Retinal pigment epithelial cell (primary cell): ENCODE measurements around the gene MPI.
A peak's percentile ranks its signal among the peaks of the same experiment; 100 is the strongest.

Experiments used
- DNase-seq: peaks from one replicate; pipeline ENCODE4 v3.0.0-alpha.2; 2010; ENCODE audit warnings: low read depth
- H3K4me3 ChIP-seq: 2 replicates; pipeline ENCODE4 v1.5.1; 2011; ENCODE audit warnings: mild to moderate bottlenecking, low read length, control low read depth, moderate library complexity
- TF ChIP-seq, protein P1 (sequence below): conservative IDR thresholded peaks from 2 replicates; pipeline ENCODE4 v1.5.1; 2011; ENCODE audit warnings: low read depth, low read length, control low read depth, inconsistent platforms

Gene MPI

GRCh38 chr15:74901612-74902063 lies 11.8 kb downstream of the MPI start:
- TF ChIP-seq, protein P1, sequence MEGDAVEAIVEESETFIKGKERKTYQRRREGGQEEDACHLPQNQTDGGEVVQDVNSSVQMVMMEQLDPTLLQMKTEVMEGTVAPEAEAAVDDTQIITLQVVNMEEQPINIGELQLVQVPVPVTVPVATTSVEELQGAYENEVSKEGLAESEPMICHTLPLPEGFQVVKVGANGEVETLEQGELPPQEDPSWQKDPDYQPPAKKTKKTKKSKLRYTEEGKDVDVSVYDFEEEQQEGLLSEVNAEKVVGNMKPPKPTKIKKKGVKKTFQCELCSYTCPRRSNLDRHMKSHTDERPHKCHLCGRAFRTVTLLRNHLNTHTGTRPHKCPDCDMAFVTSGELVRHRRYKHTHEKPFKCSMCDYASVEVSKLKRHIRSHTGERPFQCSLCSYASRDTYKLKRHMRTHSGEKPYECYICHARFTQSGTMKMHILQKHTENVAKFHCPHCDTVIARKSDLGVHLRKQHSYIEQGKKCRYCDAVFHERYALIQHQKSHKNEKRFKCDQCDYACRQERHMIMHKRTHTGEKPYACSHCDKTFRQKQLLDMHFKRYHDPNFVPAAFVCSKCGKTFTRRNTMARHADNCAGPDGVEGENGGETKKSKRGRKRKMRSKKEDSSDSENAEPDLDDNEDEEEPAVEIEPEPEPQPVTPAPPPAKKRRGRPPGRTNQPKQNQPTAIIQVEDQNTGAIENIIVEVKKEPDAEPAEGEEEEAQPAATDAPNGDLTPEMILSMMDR: peak; percentile 86
- no peak overlapping the region for H3K4me3 ChIP-seq
- no peak for DNase-seq

- no peak for DNase-seq
- no peak overlapping the region for H3K4me3 ChIP-seq
Measured at GRCh38 chr15:74902295-74903075, 12.6 kb downstream of the MPI start.

GRCh38 chr15:74903676-74904075 lies 13.8 kb downstream of the MPI start:
- no peak overlapping the region for H3K4me3 ChIP-seq
- DNase-seq: no peak
- TF ChIP-seq, protein P1: no peak

More at GRCh38 chr15:74902295-74903075, 12.6 kb downstream of the MPI start:
- TF ChIP-seq, protein P1: no peak

GRCh38 chr15:74904190-74904805 lies 14.5 kb downstream of the MPI start:
- TF ChIP-seq, protein P1: no peak
- no peak for DNase-seq
- no peak overlapping the region for H3K4me3 ChIP-seq

DNA sequence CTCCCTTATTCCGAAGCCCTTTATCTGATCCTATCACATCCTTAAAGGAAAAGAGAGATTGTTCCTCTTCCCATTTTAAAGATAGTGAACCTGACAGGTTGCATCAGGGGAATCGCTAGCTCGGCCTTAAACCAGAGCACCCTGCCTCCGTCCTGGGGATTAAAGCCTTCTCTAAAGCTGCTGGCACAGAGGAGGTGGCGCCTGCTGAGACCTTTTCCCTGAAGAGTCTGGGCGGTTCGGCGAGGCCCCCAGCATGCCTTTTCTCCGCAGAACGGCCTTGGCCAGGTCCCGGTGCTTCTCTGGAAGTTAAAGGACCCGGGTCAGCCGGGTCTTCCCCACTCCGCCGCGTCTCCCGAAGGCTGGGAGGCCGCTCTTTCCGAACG lies 16.2 kb downstream of the MPI start:
- no peak for DNase-seq
- TF ChIP-seq, protein P1: no peak
- peak overlapping the region; percentile 80 for H3K4me3 ChIP-seq

GRCh38 chr15:74906450-74907162 lies 16.8 kb downstream of the MPI start, which contains the start of gene FAM219B:
Gene FAM219B, minus strand, starts transcription at chr15:74906851. Its CDS starts 51 bp downstream, at chr15:74906800.
- TF ChIP-seq, protein P1: no peak
- peak; percentile 39 for DNase-seq
- H3K4me3 ChIP-seq: peak within 1 kb of the TSS; percentile 80
